Panc1 (cell line): ENCODE results near the gene KCND3. TPM values are rescaled to one million over a fixed set of nuclear protein-coding genes. Genes with fewer than 3 reads are reported as not detected.

Experiments
- ATAC-seq: fragments of 200-7000 bp; cut with Tn5 transposase; 2 replicates; pipeline ENCODE4 v1.9.1; 2020; ENCODE audit warnings: mild to moderate bottlenecking, moderate library complexity
- BruUV-seq: library from RNA; stranded (reverse); fragments of 400-500 nt; replicated peaks from 2 replicates; lab custom pipeline; 2021; lab: Mats Ljungman, UMichigan
- CTCF ChIA-PET: fragments of 300-600 bp; sonication (Branson Sonifier 250); formaldehyde crosslinking; loops from one replicate; lab custom pipeline; 2022; ENCODE audit warnings: antibody characterized with exemption; lab: Charles Lee
- POLR2A ChIA-PET: fragments of 300-600 bp; sonication (Branson Sonifier 250); formaldehyde crosslinking; loops from one replicate; lab custom pipeline; 2022; ENCODE audit warnings: antibody characterized with exemption; lab: Charles Lee
- DNase-seq: peaks from one replicate; pipeline ENCODE4 v3.0.0-alpha.2; 2010; ENCODE audit warnings: low read depth, low spot score
- H3K27ac ChIP-seq: 2 replicates; pipeline ENCODE4 v1.5.1; 2011; ENCODE audit warnings: mild to moderate bottlenecking, low read length, inconsistent platforms
- H3K27me3 ChIP-seq: fragments of 200-500 bp; sonication (Bioruptor generic); 2 replicates; pipeline ENCODE4 v1.6.0; 2014; ENCODE audit warnings: low read length, inconsistent platforms; ENCODE audit not compliant: control insufficient read depth, insufficient read depth
- H3K36me3 ChIP-seq: fragments of 200-500 bp; sonication (Bioruptor generic); 2 replicates; pipeline ENCODE4 v1.5.1; 2014; ENCODE audit warnings: inconsistent platforms, mild to moderate bottlenecking, low read length, moderate library complexity; ENCODE audit not compliant: control insufficient read depth, insufficient read depth
- H3K4me1 ChIP-seq: 2 replicates; pipeline ENCODE4 v1.5.1; 2011; ENCODE audit warnings: inconsistent platforms, mild to moderate bottlenecking, low read length, moderate library complexity; ENCODE audit not compliant: control insufficient read depth, insufficient read depth
- H3K4me3 ChIP-seq, 2 experiments: 2 replicates each; pipeline ENCODE4 v1.5.1; 2011 to 2012; ENCODE audit warnings: low read depth in 2 of 2, low read length in 2 of 2, mild to moderate bottlenecking in 2 of 2, inconsistent platforms in 1 of 2, moderate library complexity in 1 of 2
- H3K9me3 ChIP-seq: fragments of 200-500 bp; sonication (Bioruptor generic); 2 replicates; pipeline ENCODE4 v1.5.1; 2014; ENCODE audit warnings: low read depth, mild to moderate bottlenecking, inconsistent platforms, low read length, moderate library complexity; ENCODE audit not compliant: control insufficient read depth, insufficient read depth
- POLR2AphosphoS5 ChIP-seq: IDR thresholded peaks from 2 replicates; pipeline ENCODE4 v1.6.1; 2012; ENCODE audit warnings: mild to moderate bottlenecking, low read depth, low read length, moderate library complexity
- SIN3A ChIP-seq: IDR thresholded peaks from 2 replicates; pipeline ENCODE4 v1.6.1; 2012; ENCODE audit warnings: low read depth, mild to moderate bottlenecking, low read length, moderate library complexity, borderline replicate concordance; ENCODE audit not compliant: insufficient read depth
- TCF7L2 ChIP-seq: IDR thresholded peaks from 2 replicates; pipeline ENCODE4 v1.6.1; 2011; ENCODE audit warnings: mild to moderate bottlenecking, low read depth, low read length, inconsistent platforms
- in situ Hi-C: cut with HindIII; loops from 2 replicates; pipeline ENCODE4 v1.10.0; 2016; ENCODE audit warnings: low sequenced_read_pairs, low pct_unique_long_range_greater_than_20kb
- intact Hi-C: fragments of 100-400 bp; cut with micrococcal nuclease; formaldehyde crosslinking; loops from one replicate; pipeline ENCODE4 v1.10.0; 2022; ENCODE audit not compliant: unreplicated experiment
- total RNA-seq: library from RNA; stranded (reverse); gene quantifications from one replicate; pipeline ENCODE4 v1.2.1, GENCODE V29; 2021; ENCODE audit not compliant: unreplicated experiment
- TF ChIP-seq, protein P1 (sequence below): fragments of 450-650 bp; IDR thresholded peaks from 2 replicates; pipeline ENCODE4 v1.5.1; 2017; ENCODE audit warnings: mild to moderate bottlenecking
- TF ChIP-seq, protein P2 (sequence below), 2 experiments: IDR thresholded peaks; 2 replicates each; pipeline ENCODE4 v1.6.1; 2011 to 2012; ENCODE audit warnings: low read depth in 2 of 2, control low read depth in 1 of 2, low read length in 1 of 2, mild to moderate bottlenecking in 1 of 2, moderate library complexity in 1 of 2; ENCODE audit not compliant: insufficient read depth in 1 of 2

Gene KCND3
- total RNA-seq, 1 experiment from 2014 or later: not detected

DNA sequence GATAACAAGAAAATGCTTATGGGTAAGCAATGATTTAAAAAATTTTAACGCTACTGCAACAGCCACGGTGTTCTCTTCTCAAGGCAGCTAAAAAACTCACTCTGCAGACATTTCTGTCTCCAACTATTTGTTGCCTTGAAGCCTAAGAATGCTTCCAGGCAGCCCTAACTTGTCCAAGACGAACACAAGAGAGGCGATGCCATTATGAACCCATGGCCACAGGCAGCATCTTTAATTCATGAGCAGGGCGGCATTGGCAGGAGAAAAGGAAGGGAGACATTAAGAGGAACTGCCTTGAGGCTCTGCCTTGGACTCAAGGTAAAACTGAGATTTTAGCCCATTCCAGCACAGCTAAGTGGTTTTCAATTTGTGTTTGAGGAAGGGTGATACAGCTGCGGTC is 67.5 kb downstream of the KCND3 start:
- POLR2A ChIA-PET: no interaction called here
- no peak for ATAC-seq

DNA sequence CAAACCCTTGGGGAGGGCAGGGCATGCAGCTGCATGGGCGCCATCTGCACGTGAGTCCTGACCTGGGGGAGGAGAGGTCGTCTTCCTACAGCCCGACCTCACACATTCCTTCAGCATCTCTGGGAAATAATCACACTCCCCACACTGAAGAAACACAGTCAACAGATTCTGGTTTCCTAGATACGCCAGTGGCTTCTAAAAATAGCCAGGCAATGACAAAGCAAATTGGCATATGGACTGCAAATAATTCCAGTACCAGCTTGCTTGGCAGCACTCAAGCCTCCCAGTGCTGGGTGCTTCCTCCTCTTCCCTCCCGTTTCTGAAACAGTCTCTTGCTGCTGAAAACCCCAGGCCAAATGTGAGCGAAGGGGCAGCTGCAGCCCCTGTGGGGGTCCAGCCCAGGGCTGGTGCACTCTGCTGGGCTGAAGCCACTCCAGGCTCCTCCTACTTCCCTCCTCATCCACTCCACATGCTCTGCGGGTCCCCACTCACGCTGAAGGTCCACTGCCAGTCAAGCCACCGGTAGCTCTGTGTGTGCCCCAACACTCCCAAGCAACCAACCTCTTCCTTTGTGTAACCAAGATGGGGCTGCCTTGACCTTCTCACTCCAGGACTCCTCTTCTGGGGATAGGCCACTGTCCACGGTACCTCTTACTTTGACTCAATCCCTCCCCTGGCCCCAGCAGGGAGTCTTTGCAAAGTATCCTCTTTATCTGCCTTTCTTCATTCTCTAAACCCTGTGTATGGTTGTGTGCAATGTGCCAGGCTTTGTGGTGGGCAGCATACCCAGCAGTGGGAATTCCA is 69.0 kb downstream of the KCND3 start:
- H3K27ac ChIP-seq: no peak overlapping the region
- H3K36me3 ChIP-seq: no peaks in the 10 kb centered on the region
- no peak overlapping the region for H3K4me3 ChIP-seq
- TF ChIP-seq POLR2AphosphoS5 (no peak), SIN3A (no peak), TCF7L2 (no peak)
- TF ChIP-seq, protein P1, sequence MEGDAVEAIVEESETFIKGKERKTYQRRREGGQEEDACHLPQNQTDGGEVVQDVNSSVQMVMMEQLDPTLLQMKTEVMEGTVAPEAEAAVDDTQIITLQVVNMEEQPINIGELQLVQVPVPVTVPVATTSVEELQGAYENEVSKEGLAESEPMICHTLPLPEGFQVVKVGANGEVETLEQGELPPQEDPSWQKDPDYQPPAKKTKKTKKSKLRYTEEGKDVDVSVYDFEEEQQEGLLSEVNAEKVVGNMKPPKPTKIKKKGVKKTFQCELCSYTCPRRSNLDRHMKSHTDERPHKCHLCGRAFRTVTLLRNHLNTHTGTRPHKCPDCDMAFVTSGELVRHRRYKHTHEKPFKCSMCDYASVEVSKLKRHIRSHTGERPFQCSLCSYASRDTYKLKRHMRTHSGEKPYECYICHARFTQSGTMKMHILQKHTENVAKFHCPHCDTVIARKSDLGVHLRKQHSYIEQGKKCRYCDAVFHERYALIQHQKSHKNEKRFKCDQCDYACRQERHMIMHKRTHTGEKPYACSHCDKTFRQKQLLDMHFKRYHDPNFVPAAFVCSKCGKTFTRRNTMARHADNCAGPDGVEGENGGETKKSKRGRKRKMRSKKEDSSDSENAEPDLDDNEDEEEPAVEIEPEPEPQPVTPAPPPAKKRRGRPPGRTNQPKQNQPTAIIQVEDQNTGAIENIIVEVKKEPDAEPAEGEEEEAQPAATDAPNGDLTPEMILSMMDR: no peak
- TF ChIP-seq, protein P2, sequence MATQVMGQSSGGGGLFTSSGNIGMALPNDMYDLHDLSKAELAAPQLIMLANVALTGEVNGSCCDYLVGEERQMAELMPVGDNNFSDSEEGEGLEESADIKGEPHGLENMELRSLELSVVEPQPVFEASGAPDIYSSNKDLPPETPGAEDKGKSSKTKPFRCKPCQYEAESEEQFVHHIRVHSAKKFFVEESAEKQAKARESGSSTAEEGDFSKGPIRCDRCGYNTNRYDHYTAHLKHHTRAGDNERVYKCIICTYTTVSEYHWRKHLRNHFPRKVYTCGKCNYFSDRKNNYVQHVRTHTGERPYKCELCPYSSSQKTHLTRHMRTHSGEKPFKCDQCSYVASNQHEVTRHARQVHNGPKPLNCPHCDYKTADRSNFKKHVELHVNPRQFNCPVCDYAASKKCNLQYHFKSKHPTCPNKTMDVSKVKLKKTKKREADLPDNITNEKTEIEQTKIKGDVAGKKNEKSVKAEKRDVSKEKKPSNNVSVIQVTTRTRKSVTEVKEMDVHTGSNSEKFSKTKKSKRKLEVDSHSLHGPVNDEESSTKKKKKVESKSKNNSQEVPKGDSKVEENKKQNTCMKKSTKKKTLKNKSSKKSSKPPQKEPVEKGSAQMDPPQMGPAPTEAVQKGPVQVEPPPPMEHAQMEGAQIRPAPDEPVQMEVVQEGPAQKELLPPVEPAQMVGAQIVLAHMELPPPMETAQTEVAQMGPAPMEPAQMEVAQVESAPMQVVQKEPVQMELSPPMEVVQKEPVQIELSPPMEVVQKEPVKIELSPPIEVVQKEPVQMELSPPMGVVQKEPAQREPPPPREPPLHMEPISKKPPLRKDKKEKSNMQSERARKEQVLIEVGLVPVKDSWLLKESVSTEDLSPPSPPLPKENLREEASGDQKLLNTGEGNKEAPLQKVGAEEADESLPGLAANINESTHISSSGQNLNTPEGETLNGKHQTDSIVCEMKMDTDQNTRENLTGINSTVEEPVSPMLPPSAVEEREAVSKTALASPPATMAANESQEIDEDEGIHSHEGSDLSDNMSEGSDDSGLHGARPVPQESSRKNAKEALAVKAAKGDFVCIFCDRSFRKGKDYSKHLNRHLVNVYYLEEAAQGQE (IDR thresholded peaks at IDR 0.05; ENCODE audit: insufficient read depth in 1 of 2, low read depth in 2 of 2, low read length in 1 of 2): no peak
- no peaks in the 10 kb centered on the region for H3K9me3 ChIP-seq
- no peaks in the 10 kb centered on the region for H3K4me1 ChIP-seq
- no peak for DNase-seq
- BruUV-seq: no TSS peak
- H3K27me3 ChIP-seq: no peaks in the 10 kb centered on the region; the same call in 1 of the 2 replicates
- no peak for ATAC-seq
- intact Hi-C loops (no loop called here), in situ Hi-C loops (no loop called here)
- ChIA-PET POLR2A (no interaction called here), CTCF (no interaction called here)

More for the DNA sequence above, 67.5 kb downstream of the KCND3 start:
- Histone ChIP-seq H3K4me3 (no peak overlapping the region), H3K4me1 (no peaks in the 10 kb centered on the region), H3K27me3 (no peaks in the 10 kb centered on the region), H3K9me3 (no peaks in the 10 kb centered on the region), H3K36me3 (no peaks in the 10 kb centered on the region), H3K27ac (no peak overlapping the region)
- BruUV-seq: no TSS peak
- DNase-seq: no peak
- intact Hi-C loops (no loop called here), in situ Hi-C loops (no loop called here)
- TF ChIP-seq POLR2AphosphoS5: no peak
- TF ChIP-seq, protein P2 (IDR thresholded peaks at IDR 0.05; ENCODE audit: insufficient read depth in 1 of 2, low read depth in 2 of 2, low read length in 1 of 2): no peak
- CTCF ChIA-PET: interaction anchor here (0.6 kb wide), 1 partner anchor 1121 kb away, joined by 7 read pairs; no protein-coding TSS in a partner anchor
